ENCODE measurements around the gene KRTAP12-3. TPM values are rescaled to one million over a fixed set of nuclear protein-coding genes. Genes with fewer than 3 reads are reported as not detected.
"Not testable (repeated sequence)": the region's sequence is repeated elsewhere in the genome, so short reads cannot be mapped to it uniquely, and the experiment has no call there.

Gene KRTAP12-3
- total RNA-seq, 1 donor from 2014 or later = not detected

DNA sequence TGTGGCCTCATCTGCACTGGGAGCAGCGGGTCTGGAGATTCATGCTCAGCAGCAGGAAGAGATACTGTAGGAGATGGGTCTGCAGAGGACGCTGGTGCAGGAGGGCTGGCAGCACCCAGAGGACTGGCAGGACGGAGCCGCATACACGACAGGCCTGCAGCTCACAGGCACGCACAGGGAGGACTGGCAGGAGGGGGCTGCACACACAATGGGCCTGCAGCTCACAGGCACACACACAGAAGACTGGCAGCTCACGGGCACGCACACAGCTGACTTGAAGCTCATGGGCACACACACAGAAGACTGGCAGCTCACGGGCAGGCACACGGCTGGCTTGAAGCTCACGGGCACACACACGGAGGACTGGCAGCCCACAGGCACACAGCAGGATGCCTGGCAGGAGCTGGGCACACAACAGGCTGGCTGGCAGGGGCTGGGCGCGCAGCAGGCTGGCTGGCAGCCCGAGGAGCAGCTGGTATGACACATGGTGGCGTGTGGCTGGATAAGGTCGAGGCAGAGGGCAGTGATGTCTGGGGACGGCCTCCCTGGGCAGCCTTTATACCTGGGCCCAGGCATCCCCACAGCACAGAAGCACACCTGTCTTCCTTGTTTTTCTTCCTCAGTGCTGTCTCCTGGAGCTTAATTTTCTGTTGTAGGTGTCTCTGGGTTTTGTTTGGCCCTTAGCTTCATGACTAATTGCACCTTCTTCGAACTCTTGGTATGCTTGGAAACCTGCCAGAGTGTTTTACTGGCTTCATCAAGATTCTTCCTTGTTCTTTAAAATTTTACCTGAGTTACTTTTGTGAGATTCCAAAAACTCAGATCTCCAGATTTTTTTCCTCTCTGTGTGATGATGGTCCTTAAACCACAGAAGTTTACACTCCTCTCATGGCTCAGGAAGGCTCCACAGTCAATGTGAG, 8.9 kb downstream of the KRTAP12-3 start, which contains the start of gene KRTAP12-2:
TSS of gene KRTAP12-2 (minus strand) at position 527 of the 920 bp plus-strand sequence. CDS start at position 486, 41 bp downstream.
- no peak within 1 kb of the TSS for H3K27ac Mint-ChIP-seq
- peaks cover 20% of the 10 kb centered on the region for H3K27me3 Mint-ChIP-seq (ENCODE audit: low read depth)
- H3K4me3 Mint-ChIP-seq (ENCODE audit: low read depth) = no peak within 1 kb of the TSS
- intact Hi-C loops (cut with micrococcal nuclease) = no loop called here
- H3K4me1 Mint-ChIP-seq (ENCODE audit: low read depth) = no peaks in the 10 kb centered on the region
- peaks cover 23% of the 10 kb centered on the region for H3K9me3 Mint-ChIP-seq
- no peak for DNase-seq (ENCODE audit: low spot score)
- H3K36me3 Mint-ChIP-seq (ENCODE audit: low read depth) = no peaks in the 10 kb centered on the region

DNA sequence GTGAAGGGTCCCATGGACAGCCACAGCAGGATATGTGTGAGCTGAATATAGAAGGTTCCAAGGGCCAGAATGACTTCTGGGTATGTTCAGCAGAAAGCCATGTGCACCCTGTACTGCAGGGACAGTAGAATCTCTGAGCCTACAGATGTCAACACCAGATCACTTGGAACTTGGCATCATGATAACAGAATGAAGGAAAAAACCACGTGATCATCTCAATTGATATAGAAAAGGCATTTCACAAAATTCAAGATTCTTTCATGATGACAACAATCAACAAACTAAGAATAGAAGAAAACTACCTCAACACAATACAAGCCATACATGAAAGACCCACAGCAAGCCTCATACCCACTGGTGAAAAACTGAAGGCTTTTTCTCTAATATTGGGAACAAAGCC, 9.9 kb downstream of the KRTAP12-3 start:
- Mint-ChIP-seq H3K27me3 (ENCODE audit: low read depth) (peaks cover 16% of the 10 kb centered on the region), H3K36me3 (ENCODE audit: low read depth) (no peaks in the 10 kb centered on the region), H3K9me3 (peaks cover 28% of the 10 kb centered on the region), H3K4me3 (ENCODE audit: low read depth) (no peak overlapping the region), H3K4me1 (ENCODE audit: low read depth) (no peaks in the 10 kb centered on the region), H3K27ac (no peak overlapping the region)
- intact Hi-C loops (cut with micrococcal nuclease) = no loop called here
- DNase-seq (ENCODE audit: low spot score) = no peak

DNA sequence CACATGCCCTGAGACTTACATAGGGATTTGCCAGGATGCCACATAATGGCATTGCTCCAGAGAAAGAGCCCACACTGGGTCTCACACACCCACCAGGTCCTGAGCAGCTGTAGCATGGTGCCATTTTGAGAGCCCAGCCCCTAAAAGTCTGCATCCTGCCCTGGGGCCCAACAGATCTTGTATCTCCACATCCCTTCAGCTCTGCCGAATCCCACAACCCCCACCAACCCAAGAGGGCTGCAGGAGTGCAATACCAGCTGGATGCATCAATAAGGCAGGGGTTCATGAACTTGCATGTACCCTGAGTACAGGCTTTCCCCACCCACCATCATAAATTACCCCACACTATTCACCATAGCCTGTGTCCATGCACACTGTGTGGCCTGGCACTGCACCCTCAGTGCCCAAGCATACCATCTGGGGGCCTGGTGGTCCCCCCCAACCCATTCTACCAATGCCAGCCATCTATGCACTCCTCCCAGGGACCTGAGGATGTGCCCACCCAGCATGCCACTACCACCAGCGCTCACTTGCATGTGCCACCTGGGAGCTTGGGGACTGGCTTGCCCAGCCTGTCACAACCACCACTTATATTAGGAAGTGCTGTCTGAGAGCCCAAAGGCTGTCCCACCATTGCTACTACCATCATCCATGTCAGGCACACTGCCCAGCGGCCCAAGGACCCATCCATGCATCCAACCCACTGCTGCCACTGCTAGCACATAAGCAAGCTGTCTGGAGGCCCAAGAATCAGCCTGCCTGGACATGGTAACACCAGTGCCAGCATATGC, 13.1 kb downstream of the KRTAP12-3 start:
- Mint-ChIP-seq H3K9me3 (peaks cover 45% of the 10 kb centered on the region), H3K4me3 (ENCODE audit: low read depth) (no peak overlapping the region), H3K27me3 (ENCODE audit: low read depth) (peaks cover 4% of the 10 kb centered on the region), H3K4me1 (ENCODE audit: low read depth) (no peaks in the 10 kb centered on the region), H3K27ac (no peak overlapping the region), H3K36me3 (ENCODE audit: low read depth) (no peaks in the 10 kb centered on the region)
- intact Hi-C loops (cut with micrococcal nuclease) = no loop called here
- DNase-seq (ENCODE audit: low spot score) = no peak

DNA sequence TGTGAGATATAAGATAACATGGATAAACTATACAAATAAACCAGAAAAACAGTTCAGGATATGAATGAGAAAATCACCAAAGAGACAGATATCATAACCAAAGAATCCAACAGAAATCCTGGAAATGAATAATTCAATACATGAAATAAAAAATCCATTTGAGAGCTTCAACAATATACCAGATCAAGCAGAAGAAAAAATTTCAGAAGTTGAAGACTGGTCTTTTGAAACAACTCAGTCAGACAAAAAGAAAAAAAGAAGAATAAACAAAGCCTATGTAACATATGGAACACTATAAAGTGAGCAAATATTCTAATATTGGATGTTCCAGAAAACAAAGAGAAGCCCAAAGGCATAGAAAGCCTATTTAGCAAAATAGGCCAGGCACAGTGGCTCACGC, 14.2 kb downstream of the KRTAP12-3 start:
- Mint-ChIP-seq H3K27ac (no peak overlapping the region), H3K36me3 (ENCODE audit: low read depth) (no peaks in the 10 kb centered on the region), H3K4me1 (ENCODE audit: low read depth) (no peaks in the 10 kb centered on the region), H3K27me3 (ENCODE audit: low read depth) (peaks cover 4% of the 10 kb centered on the region), H3K9me3 (peaks cover 45% of the 10 kb centered on the region), H3K4me3 (ENCODE audit: low read depth) (no peak overlapping the region)
- DNase-seq (ENCODE audit: low spot score) = no peak
- intact Hi-C loops (cut with micrococcal nuclease) = no loop called here

DNA sequence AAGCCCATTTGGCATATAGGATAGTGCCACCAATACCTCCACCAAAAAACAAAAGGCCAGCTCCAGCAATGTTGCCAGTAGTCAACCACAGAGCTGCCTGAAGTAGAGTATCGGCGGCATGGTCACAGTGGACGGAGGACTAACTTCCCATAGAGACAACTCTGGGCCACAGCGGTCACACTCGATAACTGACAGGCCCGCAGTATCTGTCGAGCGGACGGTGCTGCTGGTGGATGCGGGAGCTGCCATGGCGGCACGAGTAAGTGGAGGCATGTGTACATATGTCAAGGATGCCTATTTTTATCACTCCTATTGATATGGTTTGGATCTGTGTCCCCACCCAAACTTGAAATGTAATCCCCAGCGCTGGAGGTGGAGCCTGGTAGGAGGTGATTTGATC, 20.1 kb downstream of the KRTAP12-3 start:
- H3K4me1 Mint-ChIP-seq (ENCODE audit: low read depth) = no peaks in the 10 kb centered on the region
- H3K36me3 Mint-ChIP-seq (ENCODE audit: low read depth) = no peaks in the 10 kb centered on the region
- no peak for DNase-seq (ENCODE audit: low spot score)
- H3K9me3 Mint-ChIP-seq = peaks cover 13% of the 10 kb centered on the region
- no peak overlapping the region for H3K27ac Mint-ChIP-seq
- H3K27me3 Mint-ChIP-seq (ENCODE audit: low read depth) = peaks cover 10% of the 10 kb centered on the region
- intact Hi-C loops (cut with micrococcal nuclease) = no loop called here
- H3K4me3 Mint-ChIP-seq (ENCODE audit: low read depth) = no peak overlapping the region

DNA sequence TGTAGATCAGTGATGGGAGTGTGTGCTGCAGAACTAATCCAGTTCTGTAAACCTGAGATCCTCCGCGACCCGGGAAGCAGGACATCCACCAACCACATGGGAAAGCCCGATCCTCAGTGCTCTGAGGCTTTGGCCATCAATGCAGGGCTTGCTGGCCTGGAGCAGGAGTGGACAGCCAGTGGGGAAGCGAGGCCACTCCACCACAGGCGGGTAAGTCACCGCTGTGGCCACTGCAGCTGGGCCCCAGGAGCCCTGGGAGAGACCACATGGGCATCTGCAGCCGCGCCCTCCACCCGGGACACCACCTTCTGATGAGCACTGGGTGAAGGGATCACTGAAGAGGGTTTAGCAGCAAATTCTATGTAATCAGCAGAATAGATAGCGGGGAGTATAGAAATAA, 23.4 kb downstream of the KRTAP12-3 start:
- DNase-seq (ENCODE audit: low spot score) = no peak
- peaks cover 12% of the 10 kb centered on the region for H3K27me3 Mint-ChIP-seq (ENCODE audit: low read depth)
- H3K9me3 Mint-ChIP-seq = no peaks in the 10 kb centered on the region
- no peak overlapping the region for H3K4me3 Mint-ChIP-seq (ENCODE audit: low read depth)
- H3K27ac Mint-ChIP-seq = no peak overlapping the region
- H3K36me3 Mint-ChIP-seq (ENCODE audit: low read depth) = no peaks in the 10 kb centered on the region
- intact Hi-C loops (cut with micrococcal nuclease) = no loop called here
- peaks cover 3% of the 10 kb centered on the region for H3K4me1 Mint-ChIP-seq (ENCODE audit: low read depth)

DNA sequence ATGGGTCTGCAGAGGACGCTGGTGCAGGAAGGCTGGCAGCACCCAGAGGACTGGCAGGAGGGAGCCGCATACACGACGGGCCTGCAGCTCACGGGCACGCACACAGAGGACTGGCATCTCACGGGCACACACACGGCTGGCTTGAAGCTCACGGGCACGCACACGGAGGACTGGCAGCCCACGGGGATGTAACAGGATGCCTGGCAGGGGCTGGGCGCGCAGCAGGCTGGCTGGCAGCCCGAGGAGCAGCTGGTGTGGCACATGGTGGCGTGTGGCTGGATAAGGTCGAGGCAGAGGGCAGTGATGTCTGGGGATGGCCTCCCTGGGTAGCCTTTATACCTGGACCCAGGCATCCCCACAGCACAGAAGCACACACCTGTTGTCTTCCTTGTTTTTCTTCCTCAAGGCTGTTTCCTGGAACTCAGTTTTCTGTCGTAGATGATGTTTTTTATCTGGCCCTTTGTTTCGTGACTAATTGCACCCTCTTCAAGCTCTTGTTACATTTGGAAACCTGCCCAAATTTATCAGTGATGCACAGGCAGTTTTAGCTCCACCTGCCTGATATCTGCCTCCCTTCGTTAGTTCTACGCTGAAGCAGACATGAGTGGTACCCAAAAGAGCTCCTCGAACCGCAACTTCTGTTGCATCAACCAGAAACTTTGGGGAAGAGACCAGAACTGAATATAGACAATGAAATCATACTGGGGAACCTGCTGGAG, 24.3 kb downstream of the KRTAP12-3 start, which contains the start of gene KRTAP12-1:
TSS of gene KRTAP12-1 (minus strand) at position 303 of the 719 bp plus-strand sequence. CDS start at position 263, 40 bp downstream.
- Mint-ChIP-seq H3K27ac (no peak within 1 kb of the TSS), H3K4me3 (ENCODE audit: low read depth) (no peak within 1 kb of the TSS), H3K36me3 (ENCODE audit: low read depth) (no peaks in the 10 kb centered on the region), H3K27me3 (ENCODE audit: low read depth) (peaks cover 12% of the 10 kb centered on the region), H3K9me3 (no peaks in the 10 kb centered on the region), H3K4me1 (ENCODE audit: low read depth) (peaks cover 6% of the 10 kb centered on the region)
- no peak for DNase-seq (ENCODE audit: low spot score)
- intact Hi-C loops (cut with micrococcal nuclease) = no loop called here

DNA sequence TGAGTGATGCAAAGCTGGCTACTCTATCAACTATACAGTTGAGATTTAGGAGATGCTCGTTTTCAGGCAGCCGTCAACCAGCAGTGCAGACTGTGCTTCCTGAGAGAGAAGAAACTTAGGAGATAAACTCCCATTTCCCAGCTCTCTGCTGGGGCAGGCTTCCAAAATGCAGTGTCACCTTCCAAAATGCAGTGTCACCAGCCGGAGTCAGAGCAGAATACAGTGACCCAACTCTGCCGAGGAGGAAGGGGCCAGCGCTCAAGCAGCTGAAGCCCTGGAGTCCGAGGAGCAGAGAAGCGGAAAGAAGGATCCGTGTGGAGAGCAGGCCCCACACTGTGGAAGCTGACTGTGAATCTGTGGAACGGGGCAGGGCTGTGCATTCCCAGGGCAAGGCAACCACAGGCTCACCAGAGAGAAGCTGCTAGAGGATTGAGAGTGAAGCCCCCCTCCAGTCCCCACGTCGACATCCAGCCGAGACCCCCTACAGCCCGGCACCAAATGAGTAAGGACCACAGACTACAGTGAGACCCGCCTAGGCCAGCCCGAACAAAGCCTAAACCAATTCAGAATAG, 24.9 kb downstream of the KRTAP12-3 start:
- intact Hi-C loops (cut with micrococcal nuclease) = no loop called here
- DNase-seq (ENCODE audit: low spot score) = no peak
- H3K4me1 Mint-ChIP-seq (ENCODE audit: low read depth) = peaks cover 6% of the 10 kb centered on the region
- H3K9me3 Mint-ChIP-seq = no peaks in the 10 kb centered on the region
- H3K27ac Mint-ChIP-seq = no peak overlapping the region
- H3K36me3 Mint-ChIP-seq (ENCODE audit: low read depth) = no peaks in the 10 kb centered on the region
- H3K27me3 Mint-ChIP-seq (ENCODE audit: low read depth) = peaks cover 12% of the 10 kb centered on the region
- no peak overlapping the region for H3K4me3 Mint-ChIP-seq (ENCODE audit: low read depth)

DNA sequence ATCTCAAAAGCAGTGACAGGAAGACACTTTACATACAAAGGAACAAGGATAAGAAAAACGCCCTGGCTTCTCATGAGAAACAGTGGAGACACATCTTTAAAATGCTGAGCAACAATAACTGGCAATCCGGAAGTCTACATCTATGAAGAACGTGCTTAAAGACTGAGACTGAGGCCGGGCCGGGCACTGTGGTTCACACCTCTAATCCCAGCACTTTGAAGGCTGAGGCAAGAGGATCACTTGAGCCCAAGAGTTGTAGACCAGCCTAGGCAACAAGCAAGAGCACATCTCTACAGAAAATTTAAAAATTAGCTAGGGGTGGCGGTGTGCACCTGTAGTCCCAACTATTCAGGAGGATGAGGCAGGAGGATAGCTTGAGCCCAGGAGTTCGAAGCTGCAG, 26.3 kb downstream of the KRTAP12-3 start:
- Mint-ChIP-seq H3K27ac (no peak overlapping the region), H3K9me3 (no peaks in the 10 kb centered on the region), H3K36me3 (ENCODE audit: low read depth) (no peaks in the 10 kb centered on the region), H3K4me1 (ENCODE audit: low read depth) (peaks cover 6% of the 10 kb centered on the region), H3K4me3 (ENCODE audit: low read depth) (no peak overlapping the region), H3K27me3 (ENCODE audit: low read depth) (peaks cover 14% of the 10 kb centered on the region)
- no peak for DNase-seq (ENCODE audit: low spot score)
- intact Hi-C loops (cut with micrococcal nuclease) = no loop called here

DNA sequence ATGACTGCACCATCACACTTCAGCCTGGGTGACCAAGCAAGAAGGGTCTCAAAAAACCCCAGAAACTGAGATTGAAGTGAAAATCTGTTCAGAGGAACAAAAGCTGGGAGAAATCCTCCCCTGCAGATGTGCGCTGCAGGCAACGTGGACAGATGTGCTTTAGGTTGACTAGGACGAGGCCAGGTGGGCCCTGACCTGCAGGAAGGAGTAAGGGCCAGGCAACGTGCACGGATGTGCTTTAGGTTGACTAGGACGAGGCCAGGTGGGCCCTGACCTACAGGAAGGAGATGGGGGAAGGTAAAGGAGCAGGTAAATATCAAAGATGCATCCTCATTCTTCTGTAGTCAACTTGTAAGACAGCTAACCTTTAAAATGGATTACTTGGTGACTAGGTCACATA, 26.8 kb downstream of the KRTAP12-3 start:
- intact Hi-C loops (cut with micrococcal nuclease) = no loop called here
- peaks cover 6% of the 10 kb centered on the region for H3K4me1 Mint-ChIP-seq (ENCODE audit: low read depth)
- H3K27ac Mint-ChIP-seq = no peak overlapping the region
- H3K36me3 Mint-ChIP-seq (ENCODE audit: low read depth) = no peaks in the 10 kb centered on the region
- no peaks in the 10 kb centered on the region for H3K9me3 Mint-ChIP-seq
- DNase-seq (ENCODE audit: low spot score) = no peak
- H3K27me3 Mint-ChIP-seq (ENCODE audit: low read depth) = peaks cover 14% of the 10 kb centered on the region
- H3K4me3 Mint-ChIP-seq (ENCODE audit: low read depth) = no peak overlapping the region

DNA sequence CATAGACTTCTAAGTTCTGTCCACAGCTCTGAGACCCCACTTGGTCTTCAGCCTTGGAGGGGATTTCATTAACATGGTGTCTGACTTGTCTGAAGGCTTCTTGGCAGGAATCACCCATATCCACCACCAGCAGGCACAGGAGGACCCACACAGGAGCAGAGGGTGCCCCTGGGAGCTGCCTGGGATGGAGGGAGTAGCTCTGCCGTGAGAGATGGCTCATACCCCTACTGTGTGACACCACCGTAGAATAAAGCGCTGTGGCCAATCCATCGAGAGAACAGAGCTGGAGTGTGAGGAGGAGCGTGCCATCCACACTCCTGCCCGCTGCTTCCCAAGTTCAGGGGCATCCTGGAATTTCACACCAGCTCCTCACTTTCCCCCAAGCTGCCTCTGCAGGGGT, 27.3 kb downstream of the KRTAP12-3 start:
- H3K4me3 Mint-ChIP-seq (ENCODE audit: low read depth); H3K9me3 Mint-ChIP-seq; intact Hi-C loops (cut with micrococcal nuclease); DNase-seq (ENCODE audit: low spot score); H3K36me3 Mint-ChIP-seq (ENCODE audit: low read depth); H3K4me1 Mint-ChIP-seq (ENCODE audit: low read depth); H3K27ac Mint-ChIP-seq: not testable (repeated sequence)
- H3K27me3 Mint-ChIP-seq (ENCODE audit: low read depth) = peaks cover 11% of the 10 kb centered on the region

DNA sequence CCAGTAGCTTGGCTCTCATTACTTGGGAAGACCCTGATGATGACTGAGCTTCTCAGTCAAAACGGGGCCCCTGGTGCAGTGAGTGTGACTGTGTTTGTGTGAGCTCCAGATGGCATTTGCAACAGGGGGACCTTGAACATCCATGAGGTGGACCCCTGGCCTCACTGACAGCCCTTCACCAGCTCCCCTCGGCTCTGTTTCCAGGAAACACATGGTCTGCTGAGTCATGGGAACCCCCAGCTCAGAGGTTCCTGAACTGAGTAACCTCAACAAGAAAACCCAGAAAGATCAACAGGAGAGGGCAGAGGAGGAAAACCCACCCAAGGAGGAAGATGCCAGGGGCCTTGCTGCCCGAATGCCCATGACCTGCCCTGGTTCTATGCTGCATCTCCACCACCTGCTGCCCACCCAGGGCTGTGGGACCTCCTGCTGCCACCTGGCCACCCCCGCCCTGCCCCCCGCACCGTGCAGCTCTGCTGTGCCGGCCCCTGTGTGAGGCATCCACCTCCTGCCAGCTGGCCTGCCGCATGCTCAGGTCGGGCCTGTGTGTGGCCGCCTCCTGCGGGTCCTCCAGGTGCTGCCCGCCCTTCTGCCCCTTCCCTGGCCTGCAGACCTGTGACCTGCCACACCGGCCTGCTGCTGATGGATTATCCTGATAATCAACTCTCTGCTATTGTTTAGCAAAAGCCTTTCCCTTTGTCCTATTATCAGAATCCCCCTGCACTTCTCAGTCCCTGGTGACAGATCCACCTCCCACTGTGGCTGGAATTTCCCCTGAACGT, 28.5 kb downstream of the KRTAP12-3 start:
- Mint-ChIP-seq H3K36me3 (ENCODE audit: low read depth) (no peaks in the 10 kb centered on the region), H3K27ac (no peak overlapping the region), H3K4me3 (ENCODE audit: low read depth) (no peak overlapping the region), H3K4me1 (ENCODE audit: low read depth) (peaks cover 6% of the 10 kb centered on the region), H3K27me3 (ENCODE audit: low read depth) (peaks cover 8% of the 10 kb centered on the region), H3K9me3 (no peaks in the 10 kb centered on the region)
- intact Hi-C loops (cut with micrococcal nuclease) = no loop called here
- DNase-seq (ENCODE audit: low spot score) = peak; percentile 7
